ENCODE results near the gene CTNND2.

CTNND2 gene

GRCh38 chr5:11407556-11408145 is 496.6 kb downstream of the CTNND2 start:
- no peak for TF ChIP-seq CTCF (IDR thresholded peaks at IDR 0.05; ENCODE audit: low read depth, low read length, missing control alignments)
- no peak for DNase-seq (ENCODE audit: low read depth)
- H3K4me3 ChIP-seq (ENCODE audit: low read depth, low read length): no peak overlapping the region

- DNase-seq (ENCODE audit: low read depth): no peak
- no peak for TF ChIP-seq CTCF (IDR thresholded peaks at IDR 0.05; ENCODE audit: low read depth, low read length, missing control alignments)
Observed at GRCh38 chr5:11400316-11400715, 503.9 kb downstream of the CTNND2 start.

GRCh38 chr5:11398728-11399127 is 505.5 kb downstream of the CTNND2 start:
- H3K4me3 ChIP-seq (ENCODE audit: low read depth, low read length): no peak overlapping the region
- no peak for DNase-seq (ENCODE audit: low read depth)
- no peak for TF ChIP-seq CTCF (IDR thresholded peaks at IDR 0.05; ENCODE audit: low read depth, low read length, missing control alignments)

More at GRCh38 chr5:11400316-11400715, 503.9 kb downstream of the CTNND2 start:
- H3K4me3 ChIP-seq (ENCODE audit: low read depth, low read length): no peak overlapping the region

GRCh38 chr5:11397549-11397948 is 506.7 kb downstream of the CTNND2 start:
- no peak overlapping the region for H3K4me3 ChIP-seq (ENCODE audit: low read depth, low read length)
- TF ChIP-seq CTCF (IDR thresholded peaks at IDR 0.05; ENCODE audit: low read depth, low read length, missing control alignments): no peak
- DNase-seq (ENCODE audit: low read depth): no peak

- no peak for DNase-seq (ENCODE audit: low read depth)
- no peak for TF ChIP-seq CTCF (IDR thresholded peaks at IDR 0.05; ENCODE audit: low read depth, low read length, missing control alignments)
Observed at GRCh38 chr5:11396917-11397316, 507.3 kb downstream of the CTNND2 start.

GRCh38 chr5:11394933-11395332 is 509.3 kb downstream of the CTNND2 start:
- no peak overlapping the region for H3K4me3 ChIP-seq (ENCODE audit: low read depth, low read length)
- DNase-seq (ENCODE audit: low read depth): no peak
- TF ChIP-seq CTCF (IDR thresholded peaks at IDR 0.05; ENCODE audit: low read depth, low read length, missing control alignments): no peak

More at GRCh38 chr5:11396917-11397316, 507.3 kb downstream of the CTNND2 start:
- no peak overlapping the region for H3K4me3 ChIP-seq (ENCODE audit: low read depth, low read length)

- no peak for TF ChIP-seq CTCF (IDR thresholded peaks at IDR 0.05; ENCODE audit: low read depth, low read length, missing control alignments)
- H3K4me3 ChIP-seq (ENCODE audit: low read depth, low read length): no peak overlapping the region
- DNase-seq (ENCODE audit: low read depth): no peak
Observed at GRCh38 chr5:11390291-11390767, 513.9 kb downstream of the CTNND2 start.

All from GM12864 (cell line).